ENCODE measurements around the gene MAPK10.

- TF ChIP-seq POLR2A (IDR thresholded peaks at IDR 0.05) (no peak), CTCF (IDR thresholded peaks at IDR 0.05) (no peak)
Observed at GRCh38 chr4:86218746-86219473, 140.9 kb downstream of the MAPK10 start.

Data from prostate gland (tissue), 2 donors.